NCI-H187 (cell line): Measurements from ENCODE around the gene MYH7B.

ENCODE experiments used
- DNase-seq, 2 experiments: peaks; one replicate each; lab custom pipeline; 2025; lab: John Stamatoyannopoulos, UW

Gene MYH7B

DNA sequence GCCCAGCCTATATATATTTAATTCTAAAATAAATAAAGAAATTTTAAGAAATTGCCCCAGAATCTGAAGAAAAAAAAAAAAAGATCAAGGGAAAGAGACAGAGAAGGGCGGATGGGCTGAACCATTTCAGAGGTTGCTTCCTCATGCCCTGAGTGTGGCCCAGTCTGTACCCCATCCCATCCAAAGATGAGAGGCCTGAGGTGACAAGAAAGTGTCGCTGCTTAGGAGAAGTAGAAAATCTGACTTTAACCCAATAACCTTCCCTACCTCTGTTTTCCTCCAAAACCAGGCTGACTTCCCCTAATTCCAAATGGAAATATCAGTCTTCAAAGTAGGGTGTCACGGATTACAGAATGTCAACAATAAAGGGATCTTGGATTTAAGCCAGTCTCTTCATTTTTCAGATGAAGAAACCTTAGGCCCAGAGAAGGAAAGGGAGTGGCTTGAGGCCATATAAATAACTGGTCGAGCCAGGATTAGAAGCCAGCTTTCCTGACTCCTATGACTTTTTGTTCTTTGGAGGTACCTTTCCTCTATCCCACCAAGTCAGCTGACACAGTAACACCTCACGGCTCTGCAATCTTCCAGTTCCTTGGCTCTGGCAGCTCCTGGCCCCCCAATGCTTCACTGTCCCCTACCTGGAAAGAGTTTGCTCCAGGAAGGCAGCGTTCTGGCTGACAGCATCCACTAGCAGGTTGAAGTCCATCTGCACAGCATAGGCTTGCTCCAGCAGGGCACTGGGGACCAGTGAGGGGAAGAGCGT lies 10.2 kb upstream of the MYH7B start:
- DNase-seq = no peak

DNA sequence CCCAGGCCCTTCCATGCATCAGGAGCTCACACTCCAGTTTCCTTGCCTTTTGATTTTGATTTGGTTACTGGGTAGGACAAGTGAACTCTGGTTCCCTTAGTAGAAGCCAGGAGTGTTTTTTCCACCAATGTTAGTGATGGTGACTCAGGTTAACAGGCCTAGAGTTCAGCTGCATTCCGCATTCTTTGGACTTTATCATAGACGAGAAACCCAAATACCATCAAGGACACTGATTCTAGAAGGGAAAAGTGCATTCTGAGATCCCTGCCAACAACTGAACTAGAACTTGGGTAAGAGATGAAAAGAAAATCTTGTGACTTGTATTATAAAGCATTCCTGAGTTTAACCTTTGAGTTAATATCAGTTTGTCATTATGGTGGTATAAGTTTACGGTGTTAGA lies 9.0 kb upstream of the MYH7B start:
- no peak for DNase-seq

DNA sequence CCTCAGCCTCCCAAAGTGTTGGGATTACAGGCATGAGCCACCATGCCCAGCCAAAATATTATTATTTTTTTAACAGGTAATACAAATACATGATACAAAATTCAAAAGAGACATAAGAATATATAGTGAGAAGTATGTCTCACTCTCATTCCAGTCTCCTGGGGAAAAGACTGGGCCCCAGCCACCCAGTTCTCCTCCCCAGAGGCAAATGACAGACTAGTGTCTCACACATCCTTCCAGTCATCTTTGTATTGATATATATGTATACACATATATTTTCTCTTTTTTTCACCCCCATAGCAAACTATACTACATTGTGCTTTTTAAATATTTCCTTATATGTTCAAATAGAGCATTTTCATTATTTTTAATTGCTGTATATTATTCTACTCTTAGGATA lies 8.3 kb upstream of the MYH7B start:
- no peak for DNase-seq

DNA sequence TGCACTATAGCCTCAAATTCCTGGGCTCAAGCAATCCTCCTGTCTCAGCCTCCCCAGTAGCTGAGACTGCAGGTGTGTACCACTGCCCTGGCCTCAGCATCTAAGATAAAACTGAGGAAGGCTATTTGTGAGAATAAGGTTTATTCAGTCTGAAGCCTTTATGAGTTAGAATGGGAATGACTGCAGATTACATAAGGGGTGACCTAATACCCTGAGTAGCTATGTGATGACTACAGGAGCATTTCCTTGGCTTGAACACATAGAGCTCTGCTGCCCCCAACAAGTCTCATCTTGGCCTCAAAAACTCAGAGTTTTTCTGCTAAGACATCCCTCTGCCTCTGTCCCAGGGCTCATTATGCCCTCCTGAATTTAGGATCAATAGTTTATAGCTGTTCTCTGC lies 7.6 kb upstream of the MYH7B start:
- no peak for DNase-seq

DNA sequence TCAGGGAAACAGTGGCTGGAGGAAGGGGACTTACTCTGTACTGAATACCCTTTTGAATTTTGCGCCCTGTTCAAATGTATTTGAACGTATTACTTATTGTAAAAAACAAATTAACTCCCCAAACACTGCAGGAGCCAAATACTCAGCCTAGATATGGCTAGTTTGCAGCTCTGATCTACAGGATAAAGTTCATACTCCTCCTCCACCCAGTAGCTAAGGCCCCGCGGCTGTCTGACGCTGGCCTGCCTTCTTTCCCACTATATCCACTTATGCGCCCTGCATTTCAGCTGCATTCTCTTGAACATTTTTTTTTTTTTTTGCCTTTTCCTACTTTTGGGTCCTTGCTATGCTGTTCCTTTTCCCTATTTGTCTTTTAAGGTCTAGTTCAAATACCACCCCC lies 6.5 kb upstream of the MYH7B start:
- DNase-seq = no peak

DNA sequence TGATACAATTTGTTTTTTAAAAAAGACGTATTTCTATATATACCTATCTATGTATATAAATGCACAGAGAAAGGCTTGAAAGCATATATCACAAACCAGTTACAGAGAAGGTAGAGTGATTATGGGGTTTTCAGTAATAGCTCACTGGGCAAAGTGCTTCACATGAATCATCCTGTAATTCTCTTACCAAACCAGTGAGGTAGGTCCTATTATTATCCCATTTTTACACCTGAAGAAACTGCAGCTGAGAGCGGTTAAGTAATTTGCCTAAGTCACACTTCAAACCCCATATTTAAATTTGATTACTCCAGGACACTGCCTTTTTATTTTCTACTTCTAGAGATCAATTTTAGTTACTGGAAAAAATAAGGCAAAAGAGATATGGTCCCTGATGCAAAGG lies 4.4 kb upstream of the MYH7B start:
- DNase-seq = no peak

DNA sequence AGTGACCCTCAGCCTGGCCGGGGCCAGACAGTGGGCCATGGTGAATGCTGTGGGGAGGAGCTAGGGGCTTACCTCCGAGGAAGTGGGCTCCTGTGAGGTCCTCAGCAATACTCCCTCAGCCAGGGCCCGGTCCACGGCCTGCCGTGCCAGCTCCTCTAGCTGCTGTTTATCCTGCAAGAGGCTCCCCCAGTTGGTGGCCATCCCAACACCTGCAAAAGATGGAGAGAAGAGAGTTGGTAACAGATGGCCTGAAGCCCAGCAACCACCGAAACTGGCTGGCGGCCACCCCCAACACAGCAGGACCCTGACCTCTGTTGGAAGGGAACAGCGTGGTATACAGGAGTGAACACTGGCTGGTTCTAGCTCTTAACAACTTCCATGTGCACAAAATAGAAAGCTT lies 4.0 kb upstream of the MYH7B start:
- DNase-seq = no peak

DNA sequence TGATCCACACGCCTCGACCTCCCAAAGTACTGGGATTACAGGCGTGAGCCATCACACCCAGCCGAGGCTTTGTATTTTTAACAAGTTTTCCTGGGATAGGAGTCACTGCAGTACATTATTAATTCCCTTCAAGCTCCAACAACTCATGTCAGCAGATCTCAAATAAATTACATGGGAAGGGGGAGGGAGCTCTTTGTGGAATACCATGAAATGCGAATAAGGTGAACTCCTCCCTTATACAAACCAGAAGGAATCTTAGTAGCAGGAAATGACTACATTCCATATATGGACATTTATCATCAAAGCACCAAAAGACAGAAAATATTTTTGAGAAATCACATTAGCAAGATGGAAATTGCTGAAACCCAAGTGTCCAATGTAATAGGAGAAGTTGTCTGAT lies 3.0 kb upstream of the MYH7B start:
- DNase-seq = no peak

DNA sequence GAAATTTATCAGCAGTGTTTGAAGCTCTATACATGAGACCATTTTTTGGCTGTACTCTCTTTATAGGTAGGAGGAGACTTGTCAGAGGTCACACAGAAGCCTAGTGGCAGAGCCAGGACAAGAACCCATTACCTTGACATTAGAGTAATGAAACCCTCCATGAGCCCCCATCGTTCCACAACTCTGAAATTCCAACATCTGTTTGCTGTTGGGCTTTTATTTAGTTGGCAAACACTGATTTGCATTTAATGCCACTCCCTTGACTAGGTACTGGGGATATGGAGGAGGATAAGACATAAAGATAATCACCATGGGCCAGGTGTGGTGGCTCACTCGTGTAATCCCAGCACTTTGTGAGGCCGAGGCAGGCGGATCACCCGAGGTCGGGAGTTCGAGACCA lies 1.7 kb upstream of the MYH7B start:
- DNase-seq = no peak

DNA sequence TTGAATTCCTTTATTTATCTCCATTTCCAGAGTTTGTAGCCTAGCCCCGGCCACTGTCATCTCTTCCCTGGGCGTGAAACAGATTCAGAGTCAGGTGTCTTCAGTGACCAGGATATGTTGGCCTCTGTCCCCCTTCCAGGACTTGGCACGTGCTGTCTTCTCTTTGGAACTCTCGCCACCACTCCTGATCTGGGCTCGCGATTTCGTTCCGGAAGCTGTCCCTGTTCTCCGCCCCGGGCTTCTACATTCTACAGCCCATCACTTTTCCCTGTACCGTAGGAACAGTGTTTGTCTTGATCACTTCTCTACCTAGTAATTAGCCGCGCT lies 801 bp upstream of the MYH7B start:
- no peak for DNase-seq

DNA sequence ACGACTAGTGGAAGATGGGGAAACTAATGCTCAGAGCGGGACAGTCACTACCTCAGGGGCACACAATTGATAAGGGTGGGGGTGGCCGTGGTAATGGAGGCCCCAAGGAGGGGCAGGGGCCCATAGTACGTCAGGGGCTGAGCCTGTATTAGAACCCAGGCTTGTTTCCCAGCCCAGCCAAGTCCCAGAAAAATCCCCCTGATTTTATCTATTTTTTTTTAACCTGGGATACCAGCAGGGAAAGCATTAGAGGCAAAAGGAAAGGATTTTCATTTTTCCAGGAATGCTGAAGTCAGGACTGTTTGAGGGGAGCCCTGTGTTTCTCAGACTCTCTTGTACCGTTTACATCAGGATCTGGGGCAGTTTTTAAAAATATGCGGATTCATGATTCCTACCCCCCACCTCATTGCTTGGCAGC lies 382 bp downstream of the MYH7B start:
- no peak for DNase-seq

DNA sequence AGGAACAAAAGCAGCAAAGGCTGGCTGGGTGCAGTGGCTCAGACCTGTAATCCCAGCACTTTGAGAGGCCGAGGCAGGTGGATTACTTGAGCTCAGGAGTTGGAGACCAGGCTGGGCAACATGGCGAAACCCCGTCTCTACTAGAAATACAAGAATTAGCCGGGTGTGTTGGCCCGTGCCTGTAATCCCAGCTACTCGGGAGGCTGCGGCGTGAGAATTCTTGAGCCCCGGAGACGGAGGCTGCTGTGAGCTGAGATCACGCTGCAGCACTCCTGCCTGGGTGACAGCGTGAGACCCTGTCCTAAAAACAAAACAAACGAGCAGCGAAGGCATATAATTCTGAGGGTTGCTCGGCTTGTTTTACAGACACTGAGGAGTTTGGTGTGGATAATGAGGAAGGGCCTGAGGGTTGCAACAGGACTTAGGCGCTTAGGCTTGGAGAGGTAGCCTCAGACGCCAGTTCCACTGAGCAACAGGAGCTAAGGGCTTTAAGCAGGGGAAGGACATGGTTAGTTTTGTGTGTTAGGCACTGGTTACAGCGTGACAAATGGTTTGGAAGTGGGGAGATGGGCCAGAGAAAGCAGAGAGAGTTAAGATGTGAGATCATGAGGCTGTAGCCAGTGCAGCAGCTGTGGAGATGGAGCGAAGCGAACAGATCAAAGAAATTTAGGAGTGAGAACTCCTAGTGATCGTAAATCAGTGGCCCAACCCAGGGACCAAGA lies 1.2 kb downstream of the MYH7B start:
- DNase-seq = no peak

DNA sequence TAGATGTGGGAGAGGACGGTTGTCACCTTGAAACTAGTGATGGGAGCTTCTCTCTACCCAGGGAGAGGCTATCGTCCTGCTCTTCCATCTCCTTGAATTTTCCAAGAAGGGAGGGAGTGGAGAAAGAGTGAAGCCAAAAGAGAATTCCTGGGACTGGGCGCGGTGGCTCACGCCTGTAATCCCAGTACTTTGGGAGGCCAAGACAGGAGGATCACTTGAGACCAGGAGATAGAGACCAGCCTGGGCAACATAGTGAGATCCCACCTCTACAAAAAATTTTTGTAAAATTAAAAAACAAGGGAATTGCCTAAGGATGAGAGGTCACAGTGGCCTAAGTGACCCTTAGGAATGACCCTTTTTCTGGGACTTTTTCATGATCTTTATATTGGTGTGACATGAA lies 8.8 kb downstream of the MYH7B start:
- DNase-seq = no peak

DNA sequence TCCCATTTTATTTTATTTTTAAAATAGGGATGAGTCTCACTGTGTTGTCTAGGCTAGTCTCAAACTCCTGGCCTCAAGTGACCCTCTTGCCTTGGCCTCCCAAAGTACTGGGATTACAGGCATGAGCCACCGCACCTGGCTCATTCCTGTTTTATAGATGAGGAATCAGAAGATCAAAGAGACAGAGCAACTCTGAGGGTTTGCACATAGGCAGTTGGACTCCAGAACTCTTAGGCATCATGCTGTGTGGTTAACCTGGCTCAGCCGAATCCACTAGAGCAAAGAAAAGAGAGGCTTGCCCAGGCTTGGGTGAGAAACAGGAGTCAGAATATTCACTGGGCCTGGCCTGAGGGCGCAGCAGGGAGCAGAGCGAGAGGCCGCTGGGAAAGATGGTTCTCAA lies 9.4 kb downstream of the MYH7B start:
- DNase-seq = no peak

DNA sequence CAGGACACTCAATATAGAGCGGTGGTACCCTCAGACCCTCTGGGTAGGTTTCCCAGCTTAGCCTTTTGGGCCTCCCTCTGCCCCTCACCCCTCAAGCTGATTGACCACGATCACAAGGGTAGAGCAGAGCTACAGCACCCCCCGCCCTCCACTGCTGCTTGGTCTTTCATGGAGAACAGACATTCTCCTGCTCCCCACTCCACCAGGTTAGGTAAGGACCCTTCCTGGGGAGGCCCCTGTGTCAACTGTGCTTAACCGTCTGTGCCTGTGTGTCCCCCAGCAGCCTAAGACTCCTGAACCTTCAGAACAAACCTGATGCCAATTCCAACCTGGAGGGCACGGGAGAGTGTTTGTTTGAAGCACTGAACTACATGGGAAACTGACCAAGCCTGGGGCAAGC lies 11.8 kb downstream of the MYH7B start:
- no peak for DNase-seq

DNA sequence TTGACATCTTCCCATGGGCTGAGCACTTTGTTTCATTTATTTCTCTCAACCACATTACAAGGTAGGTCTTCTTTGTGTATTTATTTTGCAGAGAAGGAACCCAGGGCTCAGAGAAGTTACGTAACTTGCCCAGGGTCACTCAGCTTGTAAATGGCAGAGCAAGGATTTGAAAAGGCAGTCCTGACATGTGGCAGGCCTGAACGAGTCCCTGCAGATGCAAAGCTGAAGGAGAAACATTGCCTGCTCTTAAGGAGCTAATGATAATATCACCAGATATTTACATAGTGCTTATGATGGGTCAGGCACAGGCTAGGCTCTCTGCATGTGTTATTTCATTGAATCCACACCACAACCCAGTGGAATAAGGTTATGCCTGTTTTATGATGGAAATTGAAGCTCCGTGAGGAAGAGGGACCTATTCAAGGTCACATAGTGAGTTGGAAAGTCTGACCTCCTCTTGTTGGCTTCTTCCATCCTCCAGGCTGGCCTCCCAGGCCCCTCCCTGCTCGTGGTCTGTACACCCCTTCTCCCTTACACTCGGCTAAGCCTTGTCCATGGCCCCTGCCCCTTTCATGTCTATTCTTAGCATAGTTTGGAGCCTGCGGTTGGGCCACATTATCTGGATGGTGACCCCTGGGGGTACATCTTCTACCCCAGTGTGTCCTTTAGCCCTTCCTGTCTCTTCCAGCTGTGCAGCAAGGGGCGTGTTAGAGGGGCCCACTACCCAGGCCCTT lies 12.5 kb downstream of the MYH7B start:
- DNase-seq = no peak

DNA sequence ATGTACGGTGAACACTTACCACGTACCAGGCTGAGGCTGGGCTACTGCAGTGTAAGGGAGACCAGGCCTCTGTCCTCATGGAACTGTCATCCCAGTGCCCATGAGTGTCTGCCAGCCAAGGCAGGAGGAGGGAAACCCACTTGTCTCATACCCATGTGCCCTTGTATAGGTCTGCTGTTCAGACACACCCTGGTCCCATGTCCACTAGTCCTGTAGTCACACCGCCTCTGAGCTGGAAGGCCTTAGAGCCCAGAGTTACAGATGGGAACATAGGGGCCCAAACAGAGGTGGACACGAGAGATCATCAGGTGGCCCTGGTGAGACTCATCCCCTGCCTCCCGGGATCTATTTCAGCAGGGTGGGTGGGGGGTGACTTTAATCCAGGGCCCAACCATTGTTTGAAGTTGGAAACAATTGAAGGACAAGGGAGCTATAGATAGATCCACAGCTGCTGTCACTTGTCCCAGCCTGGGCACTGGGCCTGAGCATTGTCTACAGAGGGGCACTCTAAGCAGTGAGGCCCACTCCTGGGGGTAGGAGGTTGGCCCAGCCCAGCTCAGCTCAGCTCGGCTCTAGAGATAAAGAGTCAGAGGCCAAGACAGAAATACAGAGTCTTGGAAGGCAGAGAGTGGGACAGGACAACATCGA lies 14.6 kb downstream of the MYH7B start:
- no peak for DNase-seq

DNA sequence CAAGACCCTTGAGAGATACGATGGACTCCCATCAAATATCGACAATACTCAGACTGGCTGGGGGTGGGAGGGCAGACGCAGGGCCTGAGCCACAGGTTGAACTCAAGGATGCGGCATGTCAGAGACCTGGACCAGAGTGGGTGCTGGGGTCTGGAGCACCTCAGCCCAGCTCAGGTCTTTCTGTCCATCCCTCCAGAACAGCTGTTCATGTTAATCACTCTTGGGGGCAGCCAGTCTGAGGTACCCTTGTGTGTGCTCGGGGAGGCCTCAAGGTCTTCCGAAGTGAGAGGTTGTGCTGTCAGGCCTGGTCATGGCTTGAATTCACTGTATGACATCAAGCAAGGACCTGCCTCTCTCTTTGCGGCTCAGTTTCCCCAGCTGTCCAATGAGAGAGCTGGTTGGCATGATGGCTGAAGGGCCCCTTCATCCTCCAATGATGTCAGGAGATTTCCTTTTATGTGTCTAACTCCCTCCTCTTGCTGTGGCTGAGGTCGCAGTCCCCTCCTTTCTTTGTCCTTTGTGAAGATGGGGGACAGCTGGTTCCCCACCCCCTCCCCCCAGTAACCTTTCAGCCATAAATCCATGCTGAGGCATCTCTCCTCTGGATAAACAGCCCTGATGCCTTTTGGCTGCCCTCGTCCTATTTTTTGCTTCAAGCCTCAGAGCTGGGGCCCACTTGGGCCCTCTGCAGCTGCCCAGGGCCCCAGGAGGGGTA lies 15.3 kb downstream of the MYH7B start:
- DNase-seq = no peak

DNA sequence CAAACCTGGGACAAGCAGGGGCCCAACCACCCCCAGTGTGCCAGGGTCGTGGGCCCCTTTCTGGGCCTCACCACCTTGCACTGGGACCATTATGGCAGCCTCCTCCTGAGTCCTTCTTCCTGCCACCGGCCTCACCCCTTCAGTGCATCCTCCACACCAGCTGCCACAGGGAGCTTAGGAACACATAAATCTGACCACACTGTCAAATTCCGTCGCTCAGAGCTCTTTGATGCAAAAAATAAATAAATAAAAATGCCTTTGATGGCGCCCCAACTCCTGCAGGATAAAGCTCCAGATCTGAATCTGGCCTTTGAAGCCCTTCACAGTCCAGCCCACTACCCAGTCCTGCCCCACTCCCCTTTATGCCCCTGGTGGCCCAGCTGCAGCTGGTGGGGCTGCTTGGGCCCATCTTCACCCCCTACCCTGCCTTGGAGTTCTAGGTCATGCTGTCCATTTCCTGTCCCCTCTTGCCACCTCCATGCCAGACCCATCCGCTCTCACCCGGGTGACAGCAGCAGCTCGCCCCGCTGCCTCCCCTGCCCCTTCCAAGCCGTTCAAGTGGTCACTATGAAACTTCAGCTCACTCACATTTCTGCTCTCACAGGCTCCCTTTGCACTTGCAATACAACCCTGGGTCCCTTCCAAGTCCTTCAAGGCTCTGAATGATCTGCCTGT lies 16.0 kb downstream of the MYH7B start:
- no peak for DNase-seq

DNA sequence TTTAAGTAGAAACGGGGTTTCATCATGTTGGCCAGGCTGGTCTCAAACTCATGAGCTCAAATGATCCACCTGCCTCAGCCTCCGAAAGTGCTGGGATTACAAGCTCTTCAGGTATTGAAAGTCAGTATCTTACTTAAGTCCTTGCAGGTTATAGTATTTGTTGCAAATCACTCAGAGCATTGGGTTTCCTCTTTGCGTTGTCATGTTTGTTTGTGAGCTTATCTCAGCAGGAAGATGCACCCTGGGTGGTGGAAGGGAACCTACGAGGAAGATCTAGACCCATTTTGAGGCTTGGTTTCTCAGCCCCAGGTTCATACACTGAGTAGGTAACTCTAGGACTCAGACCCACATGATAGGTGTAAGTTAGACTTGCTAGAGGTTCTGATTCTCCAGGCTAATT lies 18.6 kb downstream of the MYH7B start:
- DNase-seq = no peak

DNA sequence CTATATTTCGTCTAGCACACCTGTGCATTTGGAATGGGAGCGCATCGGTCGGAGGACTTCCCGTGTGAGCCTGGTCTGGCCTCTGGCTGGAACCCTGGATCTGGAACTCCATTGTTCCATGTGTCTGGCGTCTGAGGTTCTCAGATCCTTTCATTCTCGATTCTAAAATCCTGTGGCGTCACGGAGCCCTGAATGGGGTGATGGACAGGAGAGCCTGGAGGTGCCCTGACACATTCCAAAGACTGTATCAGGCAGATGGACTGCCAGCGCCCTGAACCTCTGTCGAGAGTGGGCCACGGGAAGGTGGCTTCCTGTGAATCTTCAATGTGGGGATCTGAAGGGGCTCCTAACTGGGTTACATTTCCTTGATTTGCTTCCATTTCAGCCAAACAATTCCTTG lies 20.6 kb downstream of the MYH7B start:
- no peak for DNase-seq
